RKO (cell line): ENCODE results near the gene MARCHF2.

ENCODE experiments used
- DNase-seq: peaks from one replicate; pipeline ENCODE4 v3.0.0-alpha.2; 2016; ENCODE audit warnings: low spot score

The MARCHF2 gene

DNA sequence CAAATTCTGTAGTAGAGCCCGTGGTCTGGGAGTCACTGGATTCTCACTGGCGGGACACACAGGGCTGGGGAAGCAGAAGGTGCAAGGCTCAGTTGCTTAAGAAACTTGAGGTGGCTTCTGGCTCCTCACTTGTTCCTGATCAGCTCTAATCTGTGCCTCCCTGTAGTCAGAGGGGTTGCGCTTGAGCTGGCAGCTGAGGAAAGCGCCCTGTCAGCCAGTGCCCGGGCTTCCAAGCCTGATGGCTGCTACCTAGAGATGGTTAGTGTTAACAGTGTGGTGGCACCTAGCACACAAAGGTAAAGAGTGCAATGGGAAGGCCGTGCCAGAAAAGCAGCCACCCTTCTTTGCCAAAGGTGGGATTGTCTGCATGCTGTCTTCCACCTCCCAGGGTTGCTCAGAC, 40.5 kb downstream of the MARCHF2 start:
- no peak for DNase-seq

DNA sequence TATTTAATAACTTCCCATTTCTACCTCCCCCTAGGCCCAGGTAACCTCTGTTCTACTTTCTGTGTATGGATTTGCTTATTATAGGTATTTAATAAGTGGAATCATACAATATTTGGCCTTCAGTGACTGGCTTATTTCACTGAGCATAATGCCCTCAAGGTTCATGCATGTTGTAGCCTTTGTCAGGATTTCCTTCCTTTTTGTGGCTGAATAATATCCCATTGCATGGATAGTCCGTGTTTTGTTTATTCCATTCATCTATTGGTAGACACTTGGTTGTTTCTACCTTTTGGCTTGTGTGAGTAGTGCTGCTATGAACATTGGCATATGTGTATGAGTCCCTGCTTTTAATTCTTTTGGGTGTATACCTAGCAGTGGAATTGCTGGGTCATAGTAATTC, 41.1 kb downstream of the MARCHF2 start:
- DNase-seq = no peak

GRCh38 chr19:8455018-8455417, 41.9 kb downstream of the MARCHF2 start:
- no peak for DNase-seq

- peak; percentile 18 for DNase-seq
Observed at GRCh38 chr19:8456064-8456463, 43.0 kb downstream of the MARCHF2 start.

DNA sequence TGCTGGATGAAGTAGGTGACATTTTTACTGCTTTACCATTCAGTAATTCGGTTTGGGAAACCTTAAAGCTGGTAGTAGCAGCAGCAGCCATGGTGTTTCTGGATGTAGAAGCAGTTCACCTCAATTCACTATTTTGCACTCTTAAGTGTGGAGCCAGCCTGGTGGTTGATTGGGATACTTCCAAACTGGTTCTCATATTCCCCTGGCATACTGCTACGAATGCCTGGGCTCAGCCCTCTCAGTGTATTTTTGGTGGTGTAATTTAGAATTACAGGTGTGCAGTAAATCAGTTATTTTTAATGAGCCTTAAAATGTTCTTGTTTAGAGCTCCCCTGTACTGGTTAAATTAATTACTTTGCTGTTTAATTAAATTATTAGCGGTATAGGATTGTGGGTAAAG, 44.1 kb downstream of the MARCHF2 start:
- no peak for DNase-seq

GRCh38 chr19:8457827-8458226, 44.7 kb downstream of the MARCHF2 start:
- DNase-seq = no peak

GRCh38 chr19:8458380-8458779, 45.3 kb downstream of the MARCHF2 start:
- DNase-seq = no peak

GRCh38 chr19:8459095-8459494, 46.0 kb downstream of the MARCHF2 start:
- DNase-seq = no peak

GRCh38 chr19:8459520-8460270, 46.6 kb downstream of the MARCHF2 start:
- no peak for DNase-seq

DNA sequence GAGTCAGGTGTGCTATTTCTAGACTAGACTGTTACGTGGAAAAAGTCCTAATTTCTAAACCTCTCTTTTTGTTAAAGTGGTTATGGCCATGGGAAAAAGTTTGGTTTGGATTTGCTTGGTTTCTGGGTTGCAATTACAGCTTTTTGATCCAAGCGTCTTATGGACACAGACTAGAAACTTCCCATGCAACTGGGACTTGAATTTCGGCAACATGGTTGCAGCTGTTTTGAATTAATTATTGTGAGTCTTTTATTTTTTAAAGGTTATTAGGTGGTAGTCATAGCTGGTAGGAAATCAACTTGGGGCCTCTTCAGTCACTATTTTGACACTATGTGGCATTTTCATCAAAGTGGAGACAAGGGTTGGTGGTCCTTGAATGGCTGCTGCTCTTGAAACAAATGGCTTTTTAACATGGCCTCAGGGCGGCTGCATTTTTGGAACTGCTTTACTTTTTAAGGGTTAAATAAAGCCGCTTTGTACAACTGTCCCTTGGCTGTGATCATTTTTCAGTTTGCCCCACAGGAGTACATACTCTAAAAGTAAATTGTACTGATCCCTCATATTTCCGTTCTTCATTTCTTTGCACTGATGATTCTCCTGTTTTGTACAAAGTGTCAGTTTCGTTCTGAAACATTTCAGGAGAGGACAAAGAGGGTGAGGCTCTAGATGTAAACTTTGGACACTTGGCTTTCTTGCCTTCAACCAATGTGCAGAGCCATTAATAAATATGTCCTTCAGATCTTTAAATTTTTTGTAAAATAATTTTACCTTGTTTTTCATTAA, 47.6 kb downstream of the MARCHF2 start:
- no peak for DNase-seq

DNA sequence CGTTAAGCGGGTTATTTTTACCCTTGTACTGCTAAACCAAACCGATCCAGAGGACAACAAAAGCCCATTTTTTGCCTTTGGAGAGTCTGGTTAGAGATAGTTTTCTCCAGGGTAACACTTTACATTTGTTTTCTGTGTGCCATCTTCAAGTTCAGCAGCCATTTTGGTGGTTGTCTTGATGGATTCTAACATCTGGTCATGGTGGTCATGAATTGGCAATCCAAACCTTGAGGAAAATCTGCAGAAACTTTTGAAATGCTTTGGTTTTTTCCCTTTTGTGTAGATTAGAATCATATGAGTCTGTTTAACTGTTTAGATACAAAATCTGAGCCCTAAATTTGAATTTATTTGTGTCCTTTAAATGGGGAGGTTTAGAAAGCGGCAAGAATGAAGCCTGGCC, 48.3 kb downstream of the MARCHF2 start:
- DNase-seq = no peak

DNA sequence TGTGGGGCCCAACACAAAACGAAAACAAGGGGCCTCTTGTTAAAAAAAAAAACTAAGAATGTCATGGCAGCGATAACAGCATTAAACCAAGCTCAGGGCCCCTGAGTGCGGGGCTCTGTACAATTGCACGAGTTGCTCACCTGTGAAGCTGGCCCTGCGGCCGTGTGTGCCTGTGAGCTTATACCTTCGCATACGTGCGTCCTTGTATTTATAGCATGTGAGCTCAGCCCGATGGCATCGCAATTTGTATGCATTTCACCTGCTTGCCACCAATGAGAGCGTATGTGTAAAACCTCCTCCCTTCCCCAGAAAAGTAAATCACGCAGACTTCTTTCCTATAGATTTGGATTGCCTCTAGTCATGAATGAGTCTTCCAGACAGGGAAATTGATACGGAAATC, 48.8 kb downstream of the MARCHF2 start:
- DNase-seq = no peak

- no peak for DNase-seq
Observed at GRCh38 chr19:8462571-8462970, 49.5 kb downstream of the MARCHF2 start.

GRCh38 chr19:8463365-8463764, 50.3 kb downstream of the MARCHF2 start:
- DNase-seq = no peak

- no peak for DNase-seq
Observed at GRCh38 chr19:8466018-8466417, 52.9 kb downstream of the MARCHF2 start.

GRCh38 chr19:8468124-8468523, 55.0 kb downstream of the MARCHF2 start:
- no peak for DNase-seq

DNA sequence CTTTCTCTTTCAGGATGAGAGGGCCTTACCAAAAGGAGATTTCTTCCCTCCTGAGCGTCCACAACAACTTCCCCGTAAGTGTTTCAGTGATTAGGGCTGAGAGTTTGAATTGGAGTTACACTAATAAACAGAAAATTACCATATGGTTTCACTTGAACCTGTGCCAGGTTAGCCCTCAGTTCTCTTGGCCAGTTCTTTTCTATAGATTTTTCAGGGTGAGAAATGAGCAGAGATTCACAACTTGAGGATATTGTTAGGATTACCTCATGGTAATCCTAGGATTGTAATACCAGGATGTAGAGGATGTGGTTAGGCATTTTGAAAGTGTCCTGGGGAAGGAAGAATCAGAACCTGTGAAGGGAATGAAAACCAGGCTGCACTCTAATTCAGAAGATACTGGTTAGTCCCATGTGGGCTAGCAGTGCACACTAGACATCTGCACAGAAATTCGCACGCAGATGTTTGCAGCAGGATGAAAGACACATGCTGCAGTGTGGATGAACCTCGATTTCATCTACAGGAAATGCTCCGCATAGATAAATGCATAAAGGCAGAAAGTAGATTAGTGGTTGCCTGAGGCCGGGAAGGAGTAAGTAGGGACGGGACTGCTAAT, 55.8 kb downstream of the MARCHF2 start:
- no peak for DNase-seq

GRCh38 chr19:8469613-8470368, 56.7 kb downstream of the MARCHF2 start:
- DNase-seq = no peak

DNA sequence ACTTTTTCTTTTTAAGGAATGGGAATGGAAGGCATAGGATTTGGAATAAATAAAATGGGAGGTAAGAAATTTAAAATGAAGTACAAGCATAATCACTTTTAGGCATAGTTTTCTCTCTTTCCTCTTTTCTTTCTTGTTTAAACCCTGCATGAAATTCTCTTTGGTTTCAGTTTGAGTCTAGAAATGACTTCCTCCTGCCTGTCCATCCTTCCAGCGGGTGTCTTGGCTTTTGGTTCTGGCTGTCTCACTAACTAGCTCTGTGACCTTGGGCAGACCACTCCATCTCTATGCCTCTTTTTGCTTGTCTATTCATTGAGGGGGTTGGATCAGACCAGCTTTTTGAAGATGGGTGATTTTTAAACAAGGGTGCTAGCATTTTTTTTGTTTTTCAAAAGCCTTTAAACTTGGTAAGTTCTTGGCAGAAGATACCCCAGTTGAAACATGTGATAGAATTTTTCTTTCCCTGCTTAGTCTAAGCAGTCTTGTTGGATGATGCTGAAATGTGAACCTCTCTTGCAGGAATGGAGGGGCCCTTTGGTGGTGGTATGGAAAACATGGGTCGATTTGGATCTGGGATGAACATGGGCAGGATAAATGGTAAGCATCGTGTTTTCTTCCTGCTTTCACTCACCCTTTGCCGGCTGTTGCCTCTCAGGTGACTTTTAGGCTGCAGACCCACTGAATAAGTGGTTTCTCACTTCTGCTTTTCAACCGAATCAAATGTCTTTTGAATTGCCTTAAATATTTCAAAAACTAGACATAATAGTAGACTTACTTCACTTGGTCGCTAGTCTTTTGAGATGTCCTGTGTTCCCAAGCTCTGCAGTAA, 60.8 kb downstream of the MARCHF2 start:
- DNase-seq = no peak

DNA sequence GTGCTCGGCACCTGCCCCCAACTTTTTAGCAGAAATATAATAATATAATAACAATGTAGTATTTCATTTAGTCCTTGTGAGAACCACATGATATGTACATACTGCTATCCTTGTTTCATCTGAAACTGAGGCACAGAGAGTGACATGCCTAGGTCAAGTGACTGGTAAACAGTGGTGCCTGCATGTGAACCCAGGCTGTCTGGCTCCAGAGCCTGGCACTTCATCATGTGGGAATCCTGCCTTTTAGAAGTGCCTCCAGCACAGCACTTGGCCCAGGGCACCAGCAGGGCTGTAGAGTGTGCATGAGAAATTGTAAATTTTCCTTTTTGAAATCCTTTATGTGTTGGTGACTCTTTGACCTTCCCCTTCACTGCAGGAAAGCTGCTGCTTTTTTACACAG, 61.9 kb downstream of the MARCHF2 start:
- no peak for DNase-seq

- no peak for DNase-seq
Observed at GRCh38 chr19:8476524-8476923, 63.4 kb downstream of the MARCHF2 start.

DNA sequence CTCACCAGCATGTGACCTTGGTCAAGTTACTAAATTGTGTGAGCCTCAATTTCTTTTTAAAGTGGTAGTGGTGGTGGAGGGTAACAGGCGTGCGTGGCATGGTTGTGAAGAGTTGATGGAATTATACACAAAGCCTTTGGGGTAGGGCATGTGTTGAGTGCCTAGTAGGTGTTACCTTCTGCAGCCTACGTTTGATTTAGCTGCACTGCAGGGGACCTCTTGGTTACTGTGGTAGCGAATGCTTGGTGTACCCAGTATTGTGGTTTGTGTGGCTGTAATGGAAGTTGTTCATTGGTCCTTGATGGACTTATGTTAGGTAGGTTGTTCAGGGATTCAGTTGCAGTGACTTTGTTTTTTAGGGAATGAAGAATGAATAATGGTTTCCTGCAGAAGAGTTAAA, 64.8 kb downstream of the MARCHF2 start:
- no peak for DNase-seq
